Tongue (tissue), 2 donors: ENCODE measurements around the gene FAM9C. TPM values are rescaled to one million over a fixed set of nuclear protein-coding genes. Genes with fewer than 3 reads are reported as not detected.
"Not testable (repeated sequence)": the region's sequence is repeated elsewhere in the genome, so short reads cannot be mapped to it uniquely, and the experiment has no call there.

Experiments
- DNase-seq: peaks from one replicate; pipeline ENCODE4 v3.0.0-alpha.2; 2015
- total RNA-seq: library from RNA; depleted of rRNA; stranded (reverse); fragments of >200 nt; gene quantifications from one replicate; pipeline ENCODE4 v1.2.3, GENCODE V29; 2014

The FAM9C gene
- total RNA-seq = not detected

DNA sequence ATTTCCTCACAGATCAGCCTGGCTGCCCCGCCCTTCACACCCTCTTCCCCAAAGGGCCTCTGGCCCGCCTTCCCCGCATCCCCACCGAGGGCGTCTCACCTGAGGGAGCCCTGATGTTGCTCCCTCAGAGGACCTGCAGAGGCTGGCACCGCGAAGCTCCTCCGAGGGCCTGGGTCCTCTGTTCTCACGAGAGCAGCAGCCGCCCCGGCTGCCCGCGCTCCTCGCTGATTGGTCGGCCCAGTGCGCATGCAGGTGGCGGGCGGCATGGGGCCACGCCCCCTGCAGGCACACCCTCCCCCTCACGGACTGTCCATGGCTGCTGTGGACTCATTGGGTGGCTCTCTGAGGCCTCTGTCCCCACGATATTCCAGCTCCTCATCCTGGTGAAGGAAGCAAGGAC, at the start of gene FAM9C:
Gene FAM9C (minus strand): TSS at position 180 of the 400 bp plus-strand sequence. CDS start 831 bp downstream, outside the sequence.
- no peak for DNase-seq

DNA sequence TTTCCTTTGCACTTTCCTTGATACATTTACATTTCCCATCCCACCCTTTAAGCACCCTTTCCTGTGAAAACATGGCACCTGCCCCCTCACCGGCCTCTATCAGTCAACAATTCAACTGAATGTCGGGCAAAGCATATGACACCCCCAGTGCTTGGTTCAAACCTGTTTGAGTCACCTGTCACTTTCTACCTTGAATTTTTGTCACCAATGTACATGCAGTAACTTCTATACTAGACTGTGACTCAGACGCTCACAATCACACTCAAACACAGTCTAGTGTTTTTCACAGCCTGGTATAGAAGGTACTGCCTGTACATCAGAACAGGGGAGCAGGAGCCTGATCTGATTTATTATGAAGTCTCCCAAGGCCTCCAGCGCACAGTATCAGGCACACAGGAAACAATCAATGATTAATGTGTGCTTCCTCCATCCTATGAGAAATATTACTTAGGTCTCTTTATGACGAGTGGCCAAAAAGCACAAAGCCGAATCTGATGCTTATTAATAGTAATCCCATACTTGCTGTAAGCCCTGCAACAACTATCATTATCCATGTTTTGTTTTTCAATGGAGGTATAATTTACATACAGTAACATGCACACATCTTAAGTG, 49.2 kb upstream of the FAM9C start:
- DNase-seq = no peak

DNA sequence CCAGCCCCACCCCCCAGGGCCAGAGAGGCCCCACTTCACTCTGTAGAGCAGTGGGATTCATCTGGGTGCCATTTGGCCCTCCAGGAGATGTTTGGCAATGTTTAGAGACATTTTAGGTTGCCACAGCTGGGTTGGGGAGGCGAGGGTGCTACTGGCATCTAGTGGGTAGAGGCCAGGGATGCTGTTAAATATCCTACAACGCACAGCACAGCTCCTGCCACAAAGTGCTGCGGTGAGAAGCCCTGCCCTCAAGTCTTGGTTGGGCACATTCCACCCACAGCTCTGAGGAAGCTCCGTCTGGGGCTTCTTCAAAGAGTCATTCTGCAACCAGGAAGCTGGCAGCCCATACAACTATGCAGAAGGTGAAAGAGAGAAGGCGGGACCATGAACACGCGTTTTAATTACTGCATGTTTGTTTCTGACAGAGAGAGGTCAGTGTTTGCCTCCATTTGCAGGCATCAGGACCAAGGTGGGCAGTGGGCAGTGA, 48.1 kb upstream of the FAM9C start:
- no peak for DNase-seq

DNA sequence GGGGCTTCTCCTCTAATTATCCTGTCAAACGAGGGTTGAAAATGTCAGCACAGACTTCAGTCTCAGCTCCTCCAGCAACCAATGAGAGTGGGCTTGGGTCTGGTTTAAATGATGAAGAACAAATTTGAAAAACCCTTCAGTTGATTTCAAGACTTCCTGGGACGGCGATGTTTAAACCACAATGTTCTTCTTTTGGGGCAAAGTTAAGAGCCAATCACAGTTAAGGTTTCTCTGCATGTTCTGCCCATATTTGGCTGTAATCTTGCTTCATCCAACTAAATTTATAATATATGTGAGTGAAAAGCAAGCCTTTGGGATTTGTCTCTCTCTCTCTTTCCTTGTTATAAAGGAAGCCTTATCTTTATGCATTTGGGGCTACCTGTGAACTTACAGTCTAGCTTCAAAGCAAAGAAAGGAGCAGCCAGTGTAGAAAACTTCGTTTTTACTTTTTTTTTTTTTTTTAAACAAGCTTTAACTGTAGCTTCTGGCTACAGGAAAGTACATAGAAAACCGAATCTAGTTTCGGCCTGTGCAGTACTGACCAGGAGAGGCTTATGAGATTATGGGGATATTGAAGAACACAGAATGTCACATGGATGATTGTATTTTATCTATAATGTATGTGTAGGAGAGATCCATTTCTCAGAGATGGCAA, 46.8 kb upstream of the FAM9C start:
- DNase-seq = no peak

DNA sequence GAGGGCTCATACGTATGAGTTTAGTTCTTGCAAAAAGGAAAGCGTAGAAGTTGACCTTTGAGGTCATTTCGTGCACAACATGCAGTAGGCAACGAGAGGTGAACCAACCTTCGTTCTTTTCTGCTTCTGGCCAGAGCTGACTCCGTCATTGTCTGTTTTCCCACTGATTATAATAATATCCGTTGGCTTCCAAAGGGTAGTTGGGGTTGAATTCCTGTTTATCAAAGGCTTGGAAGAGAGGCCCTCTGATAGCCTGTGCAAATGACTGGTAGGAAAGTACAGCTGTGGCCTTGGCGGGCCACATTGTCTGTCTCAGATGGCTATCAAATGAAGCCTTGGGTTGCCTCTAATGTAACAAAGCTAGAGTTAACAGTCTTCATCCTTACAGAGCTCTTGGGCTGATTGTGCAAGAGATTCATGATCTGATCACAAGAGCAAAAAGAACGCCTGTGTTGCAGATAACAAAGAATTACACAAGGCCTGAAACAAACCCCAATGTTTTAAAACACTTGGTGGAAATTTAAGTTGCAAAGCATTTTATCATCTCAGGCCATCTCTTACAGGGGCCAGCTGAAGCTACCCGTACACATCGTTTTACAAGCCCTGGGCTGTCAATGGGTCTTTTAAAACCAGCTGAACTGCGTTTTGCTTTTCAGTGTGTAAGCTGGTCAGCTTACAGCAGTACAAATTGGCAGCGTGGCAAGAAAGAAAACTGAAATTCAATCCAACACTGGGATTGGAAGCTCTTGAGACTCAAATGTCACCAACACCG, 46.1 kb upstream of the FAM9C start:
- peak; percentile 60 for DNase-seq

DNA sequence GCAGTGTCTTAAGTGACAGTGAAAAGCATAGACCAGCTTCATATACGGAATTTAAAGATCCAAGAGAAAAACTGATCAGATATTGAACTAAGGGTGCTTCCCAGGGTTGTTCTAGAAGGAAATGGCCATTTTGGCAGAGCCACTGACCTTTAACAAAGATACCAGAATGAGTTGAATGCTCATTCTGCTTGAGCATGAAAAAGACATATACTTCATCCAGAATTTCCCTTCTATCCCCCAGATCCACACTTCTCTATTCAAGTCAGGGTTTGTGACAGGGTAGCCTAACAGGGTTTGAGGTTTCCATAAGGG, 45.6 kb upstream of the FAM9C start:
- no peak for DNase-seq

DNA sequence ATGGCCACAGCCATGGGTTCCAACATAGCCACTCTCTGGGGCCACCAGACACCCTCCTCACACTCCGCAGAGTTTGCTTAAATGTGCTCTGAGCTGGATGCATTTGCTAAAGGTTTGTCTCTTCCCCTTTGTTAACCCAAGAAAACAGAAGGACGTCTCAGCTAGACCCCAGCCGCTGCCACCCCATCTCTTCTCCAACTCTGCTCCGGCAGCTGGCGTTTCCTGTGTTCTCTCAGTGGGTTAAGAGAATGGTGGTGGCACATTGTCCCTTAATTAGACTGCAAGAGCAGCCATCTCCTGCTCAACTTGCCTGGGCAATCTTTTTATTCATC, 43.7 kb upstream of the FAM9C start:
- DNase-seq = no peak

DNA sequence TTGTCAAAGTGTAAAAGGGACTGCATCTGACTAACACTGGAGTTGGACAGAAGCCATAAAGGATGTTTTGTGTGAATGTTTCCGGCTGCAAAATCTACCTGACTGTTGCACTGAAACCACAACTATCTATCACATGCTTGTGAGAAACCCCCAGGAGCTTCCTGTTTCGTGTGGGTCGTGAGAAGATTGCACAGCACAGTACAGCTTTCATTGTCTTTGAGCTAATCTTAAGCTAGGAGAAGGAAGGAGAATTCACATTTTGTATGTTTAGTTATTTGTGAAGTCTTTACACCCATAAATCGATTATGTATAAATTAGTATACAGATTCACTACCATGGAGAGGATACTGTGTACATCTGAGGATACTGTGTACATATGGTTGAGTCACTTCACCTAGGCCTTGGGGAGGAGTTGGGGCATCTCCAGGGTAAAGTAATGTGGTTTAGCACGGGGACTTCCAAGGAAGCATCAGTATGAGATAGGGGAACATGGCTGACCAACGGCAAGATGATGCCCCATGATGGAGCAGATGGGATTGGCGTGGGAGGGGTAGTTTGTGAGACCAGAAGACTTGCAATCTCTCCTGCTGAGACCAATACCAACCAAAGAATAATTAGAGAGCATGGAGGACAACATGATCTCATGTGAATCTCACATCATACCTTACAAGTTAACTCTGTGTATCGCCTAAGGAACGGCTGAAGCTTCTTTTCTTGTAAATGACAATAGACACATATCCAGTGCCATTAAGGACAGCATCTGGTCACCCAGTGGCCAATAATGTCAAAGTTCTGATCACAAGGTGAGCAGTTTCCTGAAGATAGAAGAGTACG, 43.1 kb upstream of the FAM9C start:
- DNase-seq = no peak

DNA sequence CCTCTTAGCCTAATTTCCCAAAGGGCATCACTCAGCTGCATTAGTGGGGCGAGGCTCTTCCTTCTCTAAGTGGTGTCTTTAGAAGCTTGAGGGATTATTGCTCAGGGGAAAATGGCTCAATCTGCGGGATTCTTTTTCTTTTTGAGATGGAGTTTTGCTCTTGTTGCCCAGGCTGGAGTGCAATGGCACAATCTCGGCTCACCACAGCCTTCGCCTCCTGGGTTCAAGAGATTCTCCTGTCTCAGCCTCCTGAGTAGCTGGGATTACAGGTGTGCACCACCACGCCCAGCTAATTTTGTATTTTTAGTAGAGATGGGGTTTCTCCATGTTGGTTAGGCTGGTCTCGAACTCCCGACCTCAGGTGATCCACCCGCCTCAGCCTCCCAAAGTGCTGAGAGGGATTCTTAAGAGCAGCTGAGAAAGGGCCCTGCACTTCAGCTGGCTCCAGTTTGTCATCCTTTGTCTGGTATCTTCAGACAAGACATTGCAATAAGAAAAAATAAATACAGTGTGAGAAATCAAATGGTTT, 42.4 kb upstream of the FAM9C start:
- not testable (repeated sequence) for DNase-seq

DNA sequence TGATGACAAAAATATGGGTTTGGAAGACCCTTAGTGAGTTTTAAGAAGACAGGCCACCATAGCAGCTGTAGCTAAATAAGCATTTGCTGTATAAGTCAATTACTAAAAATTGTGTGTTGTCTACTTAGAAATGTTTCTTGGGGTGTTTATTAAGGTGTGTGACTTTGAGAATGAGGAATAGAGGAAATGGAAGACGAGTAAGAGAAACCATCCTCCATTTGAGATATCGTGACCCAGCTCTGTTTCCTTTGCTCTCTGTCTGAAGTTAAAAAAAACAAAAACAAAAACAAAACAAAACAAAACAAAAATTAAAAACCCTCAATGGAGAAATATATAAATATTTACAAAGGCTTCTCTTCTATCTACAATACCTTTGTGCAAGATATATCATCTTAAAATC, 41.7 kb upstream of the FAM9C start:
- DNase-seq = no peak

DNA sequence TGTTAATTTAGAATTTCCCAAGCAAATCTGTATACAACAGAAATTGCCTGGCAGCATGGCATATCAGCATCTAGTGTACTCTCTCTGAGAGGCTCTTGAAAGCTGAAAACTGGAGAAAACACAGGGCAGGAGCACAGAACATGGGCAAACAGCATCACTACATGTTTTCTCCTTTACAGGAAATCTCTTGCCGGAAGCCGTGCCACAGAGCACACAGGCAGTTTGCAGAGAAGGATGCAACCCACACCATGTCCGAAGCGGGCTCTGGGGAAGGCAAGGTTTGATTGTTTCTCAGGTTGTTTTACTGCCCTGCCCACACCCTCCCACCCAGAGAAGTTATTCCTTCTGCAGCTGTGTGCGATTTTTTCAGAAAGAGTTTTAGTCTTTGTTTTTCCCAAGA, 41.1 kb upstream of the FAM9C start:
- no peak for DNase-seq

DNA sequence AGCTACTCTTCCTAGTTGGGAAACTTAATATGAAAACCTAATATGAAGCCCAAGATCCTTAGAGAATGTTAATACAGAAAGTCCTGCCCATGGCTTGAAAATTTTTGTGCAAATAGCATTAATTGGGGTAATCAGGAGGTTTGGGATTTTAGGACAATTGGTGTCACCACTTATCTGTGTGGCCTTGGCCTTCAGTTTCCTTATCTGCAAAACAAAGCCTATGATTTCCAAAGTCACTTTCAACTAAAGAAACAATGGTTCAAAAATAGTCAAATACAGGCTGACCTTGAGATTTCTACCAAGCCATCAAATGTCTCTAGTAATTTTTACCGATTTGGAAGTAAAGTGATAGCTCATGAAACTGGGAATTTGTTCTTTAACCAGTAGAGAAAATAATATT, 40.2 kb upstream of the FAM9C start:
- no peak for DNase-seq

DNA sequence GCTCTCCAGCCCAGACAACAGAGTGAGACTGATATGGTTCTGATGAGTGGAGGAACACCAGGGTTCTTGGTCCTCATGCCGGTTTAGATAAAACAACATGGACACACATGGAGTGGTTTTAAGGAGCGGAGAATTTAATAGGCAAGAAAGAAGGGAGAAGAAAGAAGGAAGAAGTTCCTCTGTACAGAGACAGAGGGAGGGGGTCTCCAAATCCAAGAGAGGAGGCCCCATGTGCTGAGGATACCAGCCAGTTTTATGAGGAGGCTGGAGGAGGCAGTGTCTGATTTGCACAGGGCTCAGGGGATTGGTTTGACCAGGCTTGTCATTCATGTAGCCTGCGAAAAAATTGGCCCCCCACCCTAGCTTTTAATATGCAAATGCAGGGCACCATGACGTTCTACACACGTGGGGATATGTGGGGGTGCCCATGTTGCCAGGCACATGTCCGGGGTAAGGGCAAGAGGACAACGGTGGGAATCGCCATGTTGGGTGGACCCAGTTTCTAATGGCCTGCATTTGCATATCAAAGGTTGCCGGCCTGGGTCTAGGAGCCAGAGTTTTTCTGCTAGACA, 39.4 kb upstream of the FAM9C start:
- not testable (repeated sequence) for DNase-seq

DNA sequence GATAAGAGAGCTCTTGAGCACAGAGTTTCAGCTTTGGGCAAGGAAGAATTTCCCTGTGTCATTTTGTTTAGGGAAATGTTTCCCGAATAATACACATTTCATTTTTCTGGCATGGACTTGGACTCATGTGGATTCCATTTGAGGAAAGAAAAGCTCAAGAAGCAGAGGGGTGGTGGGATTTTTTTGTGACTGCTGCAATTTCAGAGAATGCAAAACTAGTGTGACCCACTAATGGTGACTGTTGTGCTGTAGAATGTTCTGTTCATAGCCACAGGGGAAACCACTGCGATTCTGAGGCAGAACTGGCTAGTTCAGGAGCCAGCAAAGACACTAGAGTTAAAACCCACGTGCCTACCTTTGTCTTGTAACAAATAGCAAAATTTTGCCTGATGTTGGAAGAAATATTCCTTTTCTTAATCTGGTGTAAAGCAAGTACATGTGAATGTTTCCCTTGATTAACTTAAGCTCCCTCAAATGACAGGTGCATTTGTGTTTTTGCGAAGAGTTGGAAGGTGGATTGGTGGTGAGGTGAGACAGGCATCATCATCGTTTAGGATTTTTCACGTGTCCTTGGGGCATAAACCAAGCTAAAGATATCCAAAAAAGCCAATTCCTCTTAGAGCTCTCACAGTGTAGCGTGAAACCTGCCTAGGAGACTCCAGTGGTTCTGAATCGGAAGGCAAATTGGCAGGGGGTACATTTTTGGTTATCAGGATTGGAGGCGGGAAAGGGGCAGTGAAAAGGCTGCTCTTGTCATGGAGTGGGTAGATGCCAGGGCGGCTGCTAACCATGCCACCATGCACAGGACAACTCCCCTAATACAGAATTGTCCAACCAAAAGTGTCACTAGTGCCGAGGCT, 38.0 kb upstream of the FAM9C start:
- peak; percentile 10 for DNase-seq

DNA sequence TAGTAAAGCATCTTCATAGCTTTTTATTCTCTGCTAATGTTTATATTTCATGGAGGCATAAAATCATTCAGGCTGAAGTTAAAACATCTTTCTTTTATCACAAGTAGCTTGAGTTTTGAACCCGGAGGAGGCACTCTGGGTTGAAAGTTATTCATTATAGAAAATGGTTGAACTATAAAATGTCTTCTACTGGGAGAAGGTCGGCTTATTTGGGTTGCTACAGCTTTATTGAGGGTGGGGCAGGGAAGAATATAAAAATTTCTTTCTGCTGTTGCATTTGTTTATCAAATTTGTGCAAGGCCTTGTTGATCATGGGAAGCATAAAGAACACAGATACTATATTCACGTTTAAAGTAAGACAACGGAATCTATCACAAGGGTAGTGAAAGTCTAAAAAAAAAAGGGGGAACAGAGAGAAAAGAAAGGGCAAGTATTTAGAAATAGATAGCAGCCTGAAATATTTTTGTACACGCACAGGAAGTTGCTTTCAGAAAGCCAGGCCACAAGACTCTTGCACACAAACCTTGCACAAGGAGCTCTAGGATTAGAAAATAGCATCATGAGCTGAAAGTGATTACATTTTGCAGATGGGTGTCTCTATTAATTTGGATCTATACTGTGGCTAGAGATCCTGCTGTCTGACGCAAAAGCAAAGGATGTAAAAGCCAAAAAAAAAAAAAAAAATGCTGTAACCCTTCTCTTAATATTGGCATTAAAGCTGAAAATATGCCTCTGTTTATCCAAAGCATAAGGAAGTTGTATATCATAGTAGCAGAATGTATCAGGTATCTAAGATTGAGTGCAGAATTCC, 37.2 kb upstream of the FAM9C start:
- no peak for DNase-seq

DNA sequence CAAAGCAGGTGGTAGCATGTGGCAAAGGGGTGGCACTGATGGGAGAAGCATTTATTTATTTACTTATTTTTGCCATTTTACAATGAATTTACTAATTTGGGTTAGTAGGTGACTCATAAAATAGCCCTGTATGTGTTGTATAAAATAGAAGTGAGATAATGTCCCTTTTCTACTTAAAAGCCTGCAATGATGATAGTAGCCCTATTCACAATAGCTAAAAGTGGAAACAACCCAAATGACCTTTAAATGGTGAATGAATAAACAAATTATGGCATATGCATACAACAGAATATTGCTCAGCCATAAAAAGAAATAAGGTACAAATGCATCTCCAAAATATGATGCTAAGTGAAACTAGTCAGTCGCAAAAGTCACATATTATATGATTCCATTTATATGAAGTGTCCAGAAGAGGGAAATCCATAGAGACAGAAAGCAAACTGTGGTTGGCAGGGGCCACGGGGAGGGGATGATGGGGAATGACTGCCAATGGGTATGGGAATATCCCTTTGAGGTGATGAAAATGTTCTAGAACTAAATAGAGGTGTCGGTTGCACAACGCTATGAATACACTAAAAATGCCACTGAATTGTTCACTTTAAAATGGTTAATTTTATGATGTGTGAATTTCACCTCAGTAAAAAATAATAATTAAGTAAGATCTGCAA, 35.8 kb upstream of the FAM9C start:
- DNase-seq = no peak

DNA sequence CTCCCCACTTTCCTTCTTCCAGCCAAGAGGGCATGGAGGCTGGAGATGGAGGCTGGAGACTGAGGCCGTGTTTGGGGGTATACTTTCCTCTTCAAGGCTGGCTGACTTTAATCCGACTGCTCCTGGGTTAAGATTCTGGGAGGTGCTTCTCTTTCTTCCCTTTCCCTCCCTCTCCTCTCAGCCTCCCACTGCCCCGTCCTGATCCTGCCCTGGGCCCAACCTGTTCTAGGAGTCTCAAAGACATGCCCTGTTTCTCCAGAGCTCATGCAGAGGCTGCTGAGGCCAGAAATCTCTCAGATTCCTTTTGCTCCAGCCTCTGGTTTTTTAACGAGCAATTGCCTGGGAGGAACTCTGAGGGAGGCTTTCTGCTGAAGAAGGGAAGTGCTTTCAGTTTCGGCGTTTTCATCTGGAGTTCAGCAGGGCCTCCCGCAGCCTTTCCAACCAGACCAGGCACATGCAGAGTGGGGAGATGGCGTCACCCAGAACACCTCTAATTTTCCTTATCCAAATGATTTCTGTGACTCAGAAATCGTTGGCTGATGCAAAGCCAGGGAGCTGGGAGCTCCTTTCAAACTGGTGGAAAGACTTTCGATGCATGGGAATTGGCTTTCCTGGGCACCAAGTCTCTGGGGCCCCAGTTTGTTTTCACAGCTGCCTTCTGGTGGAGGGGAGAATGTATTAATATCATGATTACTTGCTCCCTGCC, 34.5 kb upstream of the FAM9C start:
- peak; percentile 48 for DNase-seq

DNA sequence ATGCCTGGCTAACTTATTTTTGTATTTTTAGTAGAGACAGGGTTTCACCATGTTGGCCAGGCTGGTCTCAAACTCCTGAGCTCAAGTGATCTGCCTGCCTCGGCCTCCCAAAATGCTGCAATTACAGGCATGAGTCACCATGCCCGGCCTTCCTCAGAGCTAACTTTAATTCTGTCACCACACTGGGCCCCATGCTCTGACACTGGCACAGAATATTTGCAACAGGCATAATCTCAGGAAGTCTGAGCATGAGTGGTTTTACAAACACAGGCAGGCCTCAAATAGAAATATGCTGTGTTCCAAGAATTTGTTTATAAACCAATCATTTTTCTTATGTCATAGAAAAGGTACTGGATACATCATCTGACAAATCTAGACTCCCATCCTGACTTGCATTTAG, 32.7 kb upstream of the FAM9C start:
- DNase-seq = no peak
